ENCODE measurements around the gene LPAR2. TPM values are rescaled to one million over a fixed set of nuclear protein-coding genes. Genes with fewer than 3 reads are reported as not detected.

The LPAR2 gene
- total and polyA plus RNA-seq, 2 donors (not counting 1 experiment from before 2014, with no cell fraction given), result 0.81 to 1.5 TPM

DNA sequence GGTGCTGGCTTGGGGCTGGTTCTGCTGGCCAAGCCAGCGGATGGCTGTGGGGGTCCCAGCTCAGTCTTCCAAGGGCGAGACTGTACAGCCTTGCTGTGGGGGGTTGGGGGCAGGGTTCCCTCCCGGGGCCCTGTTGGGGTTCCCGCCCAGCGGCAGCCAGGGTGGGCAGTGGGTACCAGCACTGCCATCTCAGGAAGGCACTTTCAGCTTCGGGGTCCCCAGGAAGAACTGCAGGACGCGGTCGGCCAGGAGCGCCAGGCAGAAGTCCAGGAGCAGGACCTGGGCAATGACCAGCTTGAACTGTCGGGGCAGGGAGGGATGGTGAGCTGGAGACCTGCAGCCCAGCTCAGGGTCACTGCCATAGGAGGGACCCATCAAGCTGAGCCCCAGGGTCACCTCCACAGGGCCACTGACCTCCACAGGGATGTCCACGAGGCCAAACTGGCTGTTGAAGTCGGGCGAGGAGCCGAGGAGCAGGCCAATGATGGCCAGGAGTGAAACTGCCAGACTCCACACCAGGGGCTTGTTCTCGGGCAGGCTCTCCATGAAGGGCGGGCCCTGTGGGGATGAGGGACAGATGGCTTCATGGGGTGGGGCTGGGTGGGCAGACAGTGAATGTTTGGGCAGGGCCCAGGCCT lies 17.3 kb upstream of the LPAR2 start:
- no peak for DNase-seq (ENCODE audit: low read depth in 2 of 2)
- Histone ChIP-seq H4K20me1 (ENCODE audit: control insufficient read depth, extremely low read depth, insufficient read depth, low read length) (no peaks in the 10 kb centered on the region), H3K27ac (ENCODE audit: insufficient read depth, low read length) (no peak overlapping the region), H3K27me3 (ENCODE audit: control insufficient read depth, insufficient read depth, low read length) (no peaks in the 10 kb centered on the region), H3K4me2 (ENCODE audit: extremely low read depth, insufficient read depth, low read length) (no peak overlapping the region), H3K4me1 (ENCODE audit: control insufficient read depth, extremely low read depth, insufficient read depth, low read length) (peaks cover 2% of the 10 kb centered on the region), H3K9ac (ENCODE audit: insufficient read depth, low read length) (no peak overlapping the region), H3K9me3 (ENCODE audit: control insufficient read depth, insufficient read depth, low read depth, low read length) (no peaks in the 10 kb centered on the region), H3K79me2 (ENCODE audit: control insufficient read depth, insufficient read depth, low read length) (no peaks in the 10 kb centered on the region), H3K36me3 (ENCODE audit: control insufficient read depth, insufficient read depth, low read length) (peaks cover 26% of the 10 kb centered on the region), H2AFZ (ENCODE audit: low read length) (no peak overlapping the region), H3K4me3 (replicated peaks in 1 of 4; ENCODE audit: control extremely low read depth in 1 of 4, insufficient read depth in 1 of 4, low read depth in 3 of 4, low read length in 4 of 4) (no peak overlapping the region)
- TF ChIP-seq, protein P1, sequence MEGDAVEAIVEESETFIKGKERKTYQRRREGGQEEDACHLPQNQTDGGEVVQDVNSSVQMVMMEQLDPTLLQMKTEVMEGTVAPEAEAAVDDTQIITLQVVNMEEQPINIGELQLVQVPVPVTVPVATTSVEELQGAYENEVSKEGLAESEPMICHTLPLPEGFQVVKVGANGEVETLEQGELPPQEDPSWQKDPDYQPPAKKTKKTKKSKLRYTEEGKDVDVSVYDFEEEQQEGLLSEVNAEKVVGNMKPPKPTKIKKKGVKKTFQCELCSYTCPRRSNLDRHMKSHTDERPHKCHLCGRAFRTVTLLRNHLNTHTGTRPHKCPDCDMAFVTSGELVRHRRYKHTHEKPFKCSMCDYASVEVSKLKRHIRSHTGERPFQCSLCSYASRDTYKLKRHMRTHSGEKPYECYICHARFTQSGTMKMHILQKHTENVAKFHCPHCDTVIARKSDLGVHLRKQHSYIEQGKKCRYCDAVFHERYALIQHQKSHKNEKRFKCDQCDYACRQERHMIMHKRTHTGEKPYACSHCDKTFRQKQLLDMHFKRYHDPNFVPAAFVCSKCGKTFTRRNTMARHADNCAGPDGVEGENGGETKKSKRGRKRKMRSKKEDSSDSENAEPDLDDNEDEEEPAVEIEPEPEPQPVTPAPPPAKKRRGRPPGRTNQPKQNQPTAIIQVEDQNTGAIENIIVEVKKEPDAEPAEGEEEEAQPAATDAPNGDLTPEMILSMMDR (conservative IDR thresholded peaks at IDR 0.05 in 1 of 2, IDR thresholded peaks at IDR 0.05 in 1 of 2; ENCODE audit: low read depth in 1 of 2, low read length in 2 of 2), result no peak
- TF ChIP-seq EZH2 (IDR thresholded peaks at IDR 0.05; ENCODE audit: low read length, missing control alignments), result no peak

DNA sequence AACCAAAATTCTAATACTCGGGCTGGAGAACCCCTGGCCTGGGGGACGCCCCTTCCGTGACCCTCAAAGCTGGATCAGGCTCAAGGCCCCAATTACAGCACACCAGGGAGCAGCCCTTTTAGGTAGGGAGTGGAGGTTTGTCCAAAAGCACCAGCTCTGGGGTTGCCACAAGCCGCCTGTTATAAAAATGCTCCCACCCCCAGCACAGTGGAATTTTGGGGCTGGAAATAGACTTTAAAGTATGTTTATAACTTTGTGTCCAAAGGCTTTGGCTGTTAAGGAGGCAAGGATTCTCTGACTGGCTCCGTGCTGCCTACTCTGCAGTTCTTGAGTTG lies 16.0 kb upstream of the LPAR2 start:
- Histone ChIP-seq H3K36me3 (ENCODE audit: control insufficient read depth, insufficient read depth, low read length) (peaks cover 18% of the 10 kb centered on the region), H3K79me2 (ENCODE audit: control insufficient read depth, insufficient read depth, low read length) (no peaks in the 10 kb centered on the region), H3K9me3 (ENCODE audit: control insufficient read depth, insufficient read depth, low read depth, low read length) (no peaks in the 10 kb centered on the region), H3K4me3 (replicated peaks in 1 of 4; ENCODE audit: control extremely low read depth in 1 of 4, insufficient read depth in 1 of 4, low read depth in 3 of 4, low read length in 4 of 4) (peak overlapping the region in 2 of 4 experiments; percentile 73 to 92), H3K4me2 (ENCODE audit: extremely low read depth, insufficient read depth, low read length) (no peak overlapping the region), H4K20me1 (ENCODE audit: control insufficient read depth, extremely low read depth, insufficient read depth, low read length) (no peaks in the 10 kb centered on the region), H3K27ac (ENCODE audit: insufficient read depth, low read length) (no peak overlapping the region), H3K4me1 (ENCODE audit: control insufficient read depth, extremely low read depth, insufficient read depth, low read length) (peaks cover 2% of the 10 kb centered on the region), H3K27me3 (ENCODE audit: control insufficient read depth, insufficient read depth, low read length) (no peaks in the 10 kb centered on the region), H3K9ac (ENCODE audit: insufficient read depth, low read length) (no peak overlapping the region), H2AFZ (ENCODE audit: low read length) (no peak overlapping the region)
- TF ChIP-seq EZH2 (IDR thresholded peaks at IDR 0.05; ENCODE audit: low read length, missing control alignments), result no peak
- TF ChIP-seq, protein P1 (conservative IDR thresholded peaks at IDR 0.05 in 1 of 2, IDR thresholded peaks at IDR 0.05 in 1 of 2; ENCODE audit: low read depth in 1 of 2, low read length in 2 of 2), result no peak
- DNase-seq (ENCODE audit: low read depth in 2 of 2), result no peak

DNA sequence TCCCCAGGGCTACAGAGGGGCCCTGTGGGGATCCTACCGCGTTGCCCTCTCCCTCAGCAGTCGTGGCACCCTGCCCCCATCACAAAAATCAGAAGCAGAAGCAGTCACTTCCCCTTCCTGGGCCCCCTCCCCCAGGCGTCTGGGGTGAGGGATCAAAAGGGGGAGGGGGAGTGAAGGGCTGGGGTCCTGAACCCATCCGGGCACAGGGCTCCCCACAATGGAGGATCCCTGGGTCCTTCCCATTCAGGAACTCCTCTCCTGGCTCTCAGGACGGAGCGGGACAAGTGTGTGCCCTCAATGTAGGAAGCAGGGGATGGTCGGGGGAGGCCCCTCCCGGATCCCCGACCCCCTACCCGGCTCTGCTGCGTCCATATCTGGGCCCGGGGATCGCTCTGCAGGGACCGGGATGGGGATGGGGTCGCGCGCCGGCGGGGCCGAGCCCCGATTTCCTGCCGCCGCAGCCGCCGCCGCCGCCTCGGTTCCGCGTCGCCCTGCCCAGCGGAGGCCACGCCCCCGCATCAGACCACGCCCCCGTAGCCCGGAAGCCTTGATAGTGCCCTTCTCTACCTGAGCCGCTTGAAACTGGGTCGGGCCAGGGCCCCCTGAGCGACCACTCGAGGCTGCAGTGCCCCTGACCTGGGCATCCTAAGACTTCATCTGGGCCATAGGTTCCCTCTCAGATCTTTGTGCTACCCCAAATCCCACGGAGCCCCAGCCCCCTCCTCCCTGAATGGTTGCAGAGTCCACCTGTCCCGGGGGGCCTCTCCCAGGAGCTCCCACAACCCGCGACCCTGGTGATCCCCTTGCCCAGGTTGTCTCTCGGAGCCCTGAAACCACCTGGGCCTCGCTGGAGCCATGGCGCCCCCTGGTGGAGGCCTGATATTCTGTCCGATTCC lies 15.4 kb upstream of the LPAR2 start, which contains the start of gene GMIP:
Gene GMIP, minus strand, starts transcription at position 500 of the 896 bp plus-strand sequence. Its CDS starts 128 bp downstream, at position 372.
- peak within 1 kb of the TSS; percentile 66 for H2AFZ ChIP-seq (ENCODE audit: low read length)
- TF ChIP-seq, protein P1 (conservative IDR thresholded peaks at IDR 0.05 in 1 of 2, IDR thresholded peaks at IDR 0.05 in 1 of 2; ENCODE audit: low read depth in 1 of 2, low read length in 2 of 2), result peak; percentile 78 to 84
- TF ChIP-seq EZH2 (IDR thresholded peaks at IDR 0.05; ENCODE audit: low read length, missing control alignments), result no peak
- H3K27me3 ChIP-seq (ENCODE audit: control insufficient read depth, insufficient read depth, low read length), result no peaks in the 10 kb centered on the region
- H3K36me3 ChIP-seq (ENCODE audit: control insufficient read depth, insufficient read depth, low read length), result peaks cover 18% of the 10 kb centered on the region
- H3K27ac ChIP-seq (ENCODE audit: insufficient read depth, low read length), result peak within 1 kb of the TSS; percentile 13
- H3K4me1 ChIP-seq (ENCODE audit: control insufficient read depth, extremely low read depth, insufficient read depth, low read length), result peaks cover 2% of the 10 kb centered on the region
- peak within 1 kb of the TSS; percentile 57 for H3K9ac ChIP-seq (ENCODE audit: insufficient read depth, low read length)
- peak within 1 kb of the TSS; percentile 74 to 96 (median 86) for H3K4me3 ChIP-seq (replicated peaks in 1 of 4; ENCODE audit: control extremely low read depth in 1 of 4, insufficient read depth in 1 of 4, low read depth in 3 of 4, low read length in 4 of 4)
- peak; percentile 28 to 41 for DNase-seq (ENCODE audit: low read depth in 2 of 2)
- H3K9me3 ChIP-seq (ENCODE audit: control insufficient read depth, insufficient read depth, low read depth, low read length), result no peaks in the 10 kb centered on the region
- peak within 1 kb of the TSS; percentile 93 for H3K4me2 ChIP-seq (ENCODE audit: extremely low read depth, insufficient read depth, low read length)
- H3K79me2 ChIP-seq (ENCODE audit: control insufficient read depth, insufficient read depth, low read length), result no peaks in the 10 kb centered on the region
- H4K20me1 ChIP-seq (ENCODE audit: control insufficient read depth, extremely low read depth, insufficient read depth, low read length), result no peaks in the 10 kb centered on the region
